D721Med (cell line): ENCODE results near the gene MYOC.
"Not testable (repeated sequence)": the region's sequence is repeated elsewhere in the genome, so short reads cannot be mapped to it uniquely, and the experiment has no call there.

ENCODE experiments used
- DNase-seq: peaks from one replicate; pipeline ENCODE4 v3.0.0; 2011; ENCODE audit warnings: low spot score; ENCODE audit not compliant: insufficient read length
- FAIRE-seq: peaks from 2 replicates; lab custom pipeline; 2011; peaks lifted over from hg19 to GRCh38; lab: Jason Lieb, UNC
- TF ChIP-seq, protein P1 (sequence below): IDR thresholded peaks from 2 replicates; pipeline ENCODE4 v1.5.1; 2012; ENCODE audit warnings: mild to moderate bottlenecking, control low read depth; ENCODE audit not compliant: insufficient read depth; ENCODE audit errors: missing control alignments

The MYOC gene

DNA sequence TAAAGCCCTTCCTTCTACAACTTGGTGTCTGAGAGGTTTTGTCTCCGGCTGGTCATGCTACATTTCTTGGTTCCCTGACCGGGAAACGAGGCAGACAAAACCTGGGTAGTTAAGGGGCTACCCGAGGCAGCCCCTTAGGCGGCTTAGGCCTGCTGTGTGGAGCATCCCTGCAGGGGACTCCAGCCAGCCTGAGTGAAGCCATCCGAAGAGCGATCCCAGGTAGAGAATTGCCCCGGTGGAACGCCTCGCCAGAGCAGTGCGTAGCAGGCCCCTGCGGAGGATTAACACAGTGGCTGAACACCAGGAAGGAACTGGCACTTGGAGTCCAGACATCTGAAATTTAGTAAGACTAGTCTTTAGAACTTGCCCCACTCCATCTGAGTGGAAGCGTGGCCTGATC lies 51.6 kb downstream of the MYOC start:
- TF ChIP-seq, protein P1, sequence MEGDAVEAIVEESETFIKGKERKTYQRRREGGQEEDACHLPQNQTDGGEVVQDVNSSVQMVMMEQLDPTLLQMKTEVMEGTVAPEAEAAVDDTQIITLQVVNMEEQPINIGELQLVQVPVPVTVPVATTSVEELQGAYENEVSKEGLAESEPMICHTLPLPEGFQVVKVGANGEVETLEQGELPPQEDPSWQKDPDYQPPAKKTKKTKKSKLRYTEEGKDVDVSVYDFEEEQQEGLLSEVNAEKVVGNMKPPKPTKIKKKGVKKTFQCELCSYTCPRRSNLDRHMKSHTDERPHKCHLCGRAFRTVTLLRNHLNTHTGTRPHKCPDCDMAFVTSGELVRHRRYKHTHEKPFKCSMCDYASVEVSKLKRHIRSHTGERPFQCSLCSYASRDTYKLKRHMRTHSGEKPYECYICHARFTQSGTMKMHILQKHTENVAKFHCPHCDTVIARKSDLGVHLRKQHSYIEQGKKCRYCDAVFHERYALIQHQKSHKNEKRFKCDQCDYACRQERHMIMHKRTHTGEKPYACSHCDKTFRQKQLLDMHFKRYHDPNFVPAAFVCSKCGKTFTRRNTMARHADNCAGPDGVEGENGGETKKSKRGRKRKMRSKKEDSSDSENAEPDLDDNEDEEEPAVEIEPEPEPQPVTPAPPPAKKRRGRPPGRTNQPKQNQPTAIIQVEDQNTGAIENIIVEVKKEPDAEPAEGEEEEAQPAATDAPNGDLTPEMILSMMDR, result no peak
- no peak for DNase-seq

DNA sequence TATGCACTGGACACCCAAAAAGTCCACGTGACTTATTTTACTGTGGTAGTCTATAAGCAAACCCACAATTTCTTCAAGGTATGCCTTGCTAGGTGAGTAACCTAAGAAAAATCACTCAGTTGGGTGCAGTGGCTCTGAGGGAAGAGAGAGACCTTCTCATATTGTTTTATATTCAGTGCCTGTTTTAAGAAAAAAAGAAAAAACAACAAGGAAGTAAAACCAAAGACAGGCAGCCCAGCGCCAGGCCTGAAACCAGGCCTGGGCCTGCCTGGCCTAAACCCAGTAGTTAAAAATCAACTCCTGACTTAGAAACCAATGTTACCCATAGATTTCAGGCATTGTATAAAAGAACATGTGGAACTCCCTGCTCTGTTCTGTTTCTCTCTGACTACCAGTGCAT lies 52.2 kb downstream of the MYOC start:
- FAIRE-seq, DNase-seq: not testable (repeated sequence)

More for the DNA sequence above, 51.6 kb downstream of the MYOC start:
- FAIRE-seq, result no peak

DNA sequence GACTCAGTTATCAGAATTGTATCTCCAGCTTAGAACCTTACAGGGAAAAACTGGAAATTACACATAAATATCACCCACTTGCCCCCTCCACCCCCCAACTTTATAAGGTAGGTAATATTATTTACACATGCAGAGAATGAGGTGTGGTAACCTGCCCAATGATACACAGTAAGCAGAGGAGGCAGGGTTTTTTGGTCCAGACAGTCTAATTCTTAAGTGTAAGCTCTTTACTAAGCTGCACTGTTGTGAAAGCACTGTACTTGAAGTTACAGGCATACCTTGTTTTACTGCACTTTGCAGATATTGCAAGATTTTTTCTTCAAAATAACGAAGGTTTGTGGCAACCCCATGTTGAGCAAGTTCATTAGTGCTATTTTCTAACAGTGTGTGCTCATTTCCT lies 55.3 kb downstream of the MYOC start:
- DNase-seq (no peak), FAIRE-seq (no peak)
- TF ChIP-seq, protein P1, result no peak

DNA sequence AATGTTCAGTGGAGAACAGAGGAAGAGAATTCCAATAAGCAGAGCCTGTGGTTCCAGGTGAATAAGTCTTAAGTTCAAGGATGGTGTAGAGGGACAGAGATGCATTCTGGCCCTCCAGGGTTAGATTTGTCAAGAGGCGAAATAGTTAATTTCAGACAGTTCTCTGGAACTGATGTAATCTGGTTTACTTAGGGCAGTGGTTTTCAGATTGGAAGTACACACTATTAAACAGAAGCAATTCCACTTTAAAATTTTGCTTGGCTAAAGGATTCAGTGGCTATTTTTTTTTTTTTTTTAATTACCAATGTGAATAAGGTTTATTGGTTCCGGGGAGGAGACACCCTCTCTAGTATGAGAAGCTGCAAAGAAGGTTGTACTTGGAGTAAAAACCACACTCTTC lies 55.8 kb downstream of the MYOC start:
- DNase-seq (no peak), FAIRE-seq (no peak)
- TF ChIP-seq, protein P1, result no peak

DNA sequence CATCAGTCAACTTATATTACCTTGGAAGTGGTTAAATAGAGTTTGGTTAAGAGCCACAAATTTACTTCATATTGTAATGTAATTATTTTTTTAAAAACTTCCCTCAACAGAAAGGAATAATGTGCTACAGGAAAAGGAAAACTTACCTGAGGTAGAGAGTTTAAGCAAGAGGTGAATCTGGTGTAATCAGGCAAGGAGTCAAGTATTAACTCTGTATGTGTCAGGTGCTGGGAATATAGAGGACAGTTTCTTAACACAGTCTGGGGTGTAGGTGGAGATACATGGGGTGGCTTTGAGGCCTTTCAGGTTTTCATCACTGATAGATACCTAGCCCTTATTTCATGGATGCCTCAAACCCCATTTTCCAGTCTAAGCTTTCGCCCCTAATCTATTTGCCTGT lies 56.4 kb downstream of the MYOC start:
- no peak for FAIRE-seq

DNA sequence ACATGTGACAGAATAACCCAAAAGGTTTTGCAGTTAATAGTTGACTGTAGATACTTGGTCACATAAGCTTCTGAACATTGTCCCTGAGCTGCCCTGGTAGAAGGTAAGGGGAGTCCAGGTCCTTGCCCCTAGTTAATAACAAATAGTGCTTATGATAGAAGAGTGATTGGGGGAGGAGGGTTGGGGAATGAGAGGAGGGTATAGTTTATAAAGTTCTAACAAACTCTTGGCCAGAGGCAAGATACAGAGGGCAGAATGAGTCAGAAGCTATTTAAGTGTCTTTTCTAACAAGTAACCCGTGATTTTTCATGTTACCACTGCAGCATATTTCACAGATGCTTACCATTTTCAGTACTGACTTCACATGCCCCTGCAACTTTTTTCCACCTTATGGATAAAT lies 57.2 kb downstream of the MYOC start:
- FAIRE-seq, result no peak
- TF ChIP-seq, protein P1, result no peak

More for the DNA sequence above, 56.4 kb downstream of the MYOC start:
- TF ChIP-seq, protein P1, result no peak
- DNase-seq, result no peak

DNA sequence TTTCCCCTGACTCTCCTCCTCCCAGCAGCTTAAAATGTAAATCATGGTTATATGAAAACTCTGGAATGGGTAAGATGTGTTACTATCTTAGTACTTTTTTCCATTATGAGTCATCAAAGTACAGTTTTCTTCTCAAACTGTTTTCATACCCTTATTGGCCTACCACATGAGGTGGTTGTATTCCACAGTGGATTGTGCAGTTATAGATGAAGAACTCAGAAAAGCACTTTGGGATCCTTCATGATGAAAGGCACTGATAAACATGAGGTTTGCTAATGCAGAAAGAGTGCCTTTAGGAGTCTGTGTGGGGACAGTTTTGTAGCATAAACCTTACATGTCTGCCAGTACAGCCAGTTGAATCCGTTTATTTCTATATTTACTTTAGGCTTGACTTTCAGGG lies 62.5 kb downstream of the MYOC start:
- TF ChIP-seq, protein P1, result no peak
- no peak for DNase-seq
- FAIRE-seq, result peak; percentile 81

More for the DNA sequence above, 57.2 kb downstream of the MYOC start:
- no peak for DNase-seq

DNA sequence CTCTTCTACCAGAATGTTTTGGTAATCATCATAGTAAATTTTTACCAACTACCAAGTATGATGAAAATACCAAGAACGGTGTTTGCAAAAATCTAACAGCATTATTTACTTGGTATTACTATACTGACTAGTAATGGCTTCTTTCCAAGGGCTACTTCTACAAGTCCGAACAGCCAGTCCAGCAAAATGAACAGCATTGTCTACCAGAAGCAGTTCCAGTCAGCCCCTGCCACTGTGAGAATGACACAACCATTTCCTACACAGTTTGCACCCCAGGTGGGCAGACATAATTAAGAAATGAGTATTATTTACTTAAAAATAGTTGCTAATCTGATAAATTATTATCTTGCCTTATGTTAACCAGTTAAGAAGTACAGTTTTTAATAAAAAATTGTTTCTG lies 64.3 kb downstream of the MYOC start:
- no peak for DNase-seq
- TF ChIP-seq, protein P1, result no peak
- FAIRE-seq, result no peak
